ENCODE data around the gene PDE4B. TPM values are rescaled to one million over a fixed set of nuclear protein-coding genes. Genes with fewer than 3 reads are reported as not detected.

The PDE4B gene
- total RNA-seq, 2 donors from 2014 or later, result 18.1 to 55.4 TPM

- Histone ChIP-seq H3K4me1 (replicated peaks) (no peaks in the 10 kb centered on the region), H3K27me3 (replicated peaks; ENCODE audit: insufficient read depth) (no peaks in the 10 kb centered on the region), H3K27ac (no peak overlapping the region), H3K36me3 (no peaks in the 10 kb centered on the region), H3K9me3 (no peaks in the 10 kb centered on the region), H3K4me3 (no peak overlapping the region)
- no peak for DNase-seq (ENCODE audit: low spot score)
- TF ChIP-seq POLR2A (IDR thresholded peaks at IDR 0.05) (no peak), POLR2AphosphoS5 (IDR thresholded peaks at IDR 0.05) (no peak)
- TF ChIP-seq, protein P1, sequence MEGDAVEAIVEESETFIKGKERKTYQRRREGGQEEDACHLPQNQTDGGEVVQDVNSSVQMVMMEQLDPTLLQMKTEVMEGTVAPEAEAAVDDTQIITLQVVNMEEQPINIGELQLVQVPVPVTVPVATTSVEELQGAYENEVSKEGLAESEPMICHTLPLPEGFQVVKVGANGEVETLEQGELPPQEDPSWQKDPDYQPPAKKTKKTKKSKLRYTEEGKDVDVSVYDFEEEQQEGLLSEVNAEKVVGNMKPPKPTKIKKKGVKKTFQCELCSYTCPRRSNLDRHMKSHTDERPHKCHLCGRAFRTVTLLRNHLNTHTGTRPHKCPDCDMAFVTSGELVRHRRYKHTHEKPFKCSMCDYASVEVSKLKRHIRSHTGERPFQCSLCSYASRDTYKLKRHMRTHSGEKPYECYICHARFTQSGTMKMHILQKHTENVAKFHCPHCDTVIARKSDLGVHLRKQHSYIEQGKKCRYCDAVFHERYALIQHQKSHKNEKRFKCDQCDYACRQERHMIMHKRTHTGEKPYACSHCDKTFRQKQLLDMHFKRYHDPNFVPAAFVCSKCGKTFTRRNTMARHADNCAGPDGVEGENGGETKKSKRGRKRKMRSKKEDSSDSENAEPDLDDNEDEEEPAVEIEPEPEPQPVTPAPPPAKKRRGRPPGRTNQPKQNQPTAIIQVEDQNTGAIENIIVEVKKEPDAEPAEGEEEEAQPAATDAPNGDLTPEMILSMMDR (IDR thresholded peaks at IDR 0.05), result no peak
- WGBS, result 94% methylated on average over 1 of the region's 1 CpG
- intact Hi-C loops (cut with DNase I), result no loop called here
Observed at GRCh38 chr1:65820983-65821382, 28.3 kb downstream of the PDE4B start.

DNA sequence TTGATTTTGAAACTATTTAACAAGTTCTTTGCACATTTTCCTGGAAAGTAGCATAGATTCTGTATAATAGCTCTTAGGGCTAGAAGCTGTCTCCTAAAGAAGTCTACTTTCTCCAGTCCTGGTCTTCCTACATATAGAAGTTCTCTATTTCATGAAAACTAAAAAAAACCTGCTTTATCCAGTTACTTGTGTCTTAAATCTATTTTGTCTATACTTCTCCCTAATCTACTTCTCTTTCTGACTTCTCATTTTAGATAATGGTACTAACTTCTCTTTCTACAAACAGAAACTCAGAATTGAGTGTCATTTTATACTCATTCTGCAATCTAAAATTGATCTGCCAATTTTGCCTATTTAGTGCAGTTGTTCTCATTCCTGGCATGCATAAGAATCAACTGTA is 28.7 kb downstream of the PDE4B start:
- Histone ChIP-seq H3K4me1 (replicated peaks) (no peaks in the 10 kb centered on the region), H3K4me3 (no peak overlapping the region), H3K36me3 (no peaks in the 10 kb centered on the region), H3K27ac (no peak overlapping the region), H3K27me3 (replicated peaks; ENCODE audit: insufficient read depth) (no peaks in the 10 kb centered on the region), H3K9me3 (no peaks in the 10 kb centered on the region)
- TF ChIP-seq POLR2A (IDR thresholded peaks at IDR 0.05) (no peak), POLR2AphosphoS5 (IDR thresholded peaks at IDR 0.05) (no peak)
- TF ChIP-seq, protein P1 (IDR thresholded peaks at IDR 0.05), result no peak
- no peak for DNase-seq (ENCODE audit: low spot score)
- intact Hi-C loops (cut with DNase I), result no loop called here

- Histone ChIP-seq H3K4me3 (no peak overlapping the region), H3K27ac (no peak overlapping the region), H3K27me3 (replicated peaks; ENCODE audit: insufficient read depth) (no peaks in the 10 kb centered on the region), H3K9me3 (no peaks in the 10 kb centered on the region), H3K36me3 (no peaks in the 10 kb centered on the region), H3K4me1 (replicated peaks) (no peaks in the 10 kb centered on the region)
- no peak for DNase-seq (ENCODE audit: low spot score)
- no peak for TF ChIP-seq POLR2AphosphoS5 (IDR thresholded peaks at IDR 0.05)
- TF ChIP-seq POLR2A (IDR thresholded peaks at IDR 0.05), result no peak
- TF ChIP-seq, protein P1 (IDR thresholded peaks at IDR 0.05), result no peak
- intact Hi-C loops (cut with DNase I), result no loop called here
Observed at GRCh38 chr1:65824103-65824502, 31.4 kb downstream of the PDE4B start.

DNA sequence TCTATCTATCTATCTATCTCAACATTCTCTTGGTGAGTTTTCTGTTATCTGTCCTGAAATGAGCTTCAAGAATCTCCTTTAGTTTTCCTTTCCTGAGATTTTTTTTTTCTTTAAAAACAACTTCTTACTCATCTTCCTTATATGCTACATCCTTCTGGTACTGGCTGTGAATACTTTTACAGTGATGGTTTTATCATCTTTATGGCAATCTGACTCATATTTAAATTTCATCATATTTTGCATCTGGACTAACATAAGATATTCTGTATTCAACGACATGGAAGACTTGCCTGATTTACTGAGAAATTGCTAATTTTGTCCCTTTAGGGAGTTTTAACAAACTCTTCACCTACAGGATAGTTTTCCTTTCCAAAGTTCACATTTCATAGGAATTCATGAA is 33.0 kb downstream of the PDE4B start:
- no peaks in the 10 kb centered on the region for H3K27me3 ChIP-seq (replicated peaks; ENCODE audit: insufficient read depth)
- no peak for TF ChIP-seq POLR2AphosphoS5 (IDR thresholded peaks at IDR 0.05)
- TF ChIP-seq POLR2A (IDR thresholded peaks at IDR 0.05), result no peak
- TF ChIP-seq, protein P1 (IDR thresholded peaks at IDR 0.05), result no peak
- DNase-seq (ENCODE audit: low spot score), result no peak
- WGBS, result 87% methylated on average over 1 of the region's 1 CpG
- intact Hi-C loops (cut with DNase I), result no loop called here
- no peaks in the 10 kb centered on the region for H3K9me3 ChIP-seq
- H3K4me1 ChIP-seq (replicated peaks), result no peaks in the 10 kb centered on the region
- no peak overlapping the region for H3K4me3 ChIP-seq
- no peaks in the 10 kb centered on the region for H3K36me3 ChIP-seq
- no peak overlapping the region for H3K27ac ChIP-seq

DNA sequence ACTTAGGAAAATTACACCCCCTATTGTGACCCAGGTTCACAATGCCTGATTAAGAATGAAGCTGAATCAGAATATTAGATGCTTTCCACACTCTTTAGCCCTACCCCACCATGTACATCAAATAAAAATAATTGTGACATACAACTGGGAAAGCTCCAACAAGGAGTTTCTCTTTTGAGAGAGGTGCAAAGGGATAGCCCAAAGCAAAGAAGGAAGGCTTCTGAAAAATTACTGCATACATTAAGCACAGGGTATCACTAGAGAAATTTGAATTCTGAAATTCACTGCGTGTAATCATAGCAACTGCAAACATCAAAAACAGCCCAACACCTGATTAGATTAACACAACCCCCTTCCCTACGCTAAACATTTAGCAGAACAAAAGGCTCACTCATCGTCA is 34.1 kb downstream of the PDE4B start:
- Histone ChIP-seq H3K9me3 (no peaks in the 10 kb centered on the region), H3K4me3 (no peak overlapping the region), H3K4me1 (replicated peaks) (no peaks in the 10 kb centered on the region), H3K36me3 (no peaks in the 10 kb centered on the region), H3K27me3 (replicated peaks; ENCODE audit: insufficient read depth) (no peaks in the 10 kb centered on the region), H3K27ac (no peak overlapping the region)
- TF ChIP-seq POLR2AphosphoS5 (IDR thresholded peaks at IDR 0.05) (no peak), POLR2A (IDR thresholded peaks at IDR 0.05) (no peak)
- TF ChIP-seq, protein P1 (IDR thresholded peaks at IDR 0.05), result no peak
- 74% methylated on average over 3 of the region's 3 CpGs for WGBS
- intact Hi-C loops (cut with DNase I), result no loop called here
- DNase-seq (ENCODE audit: low spot score), result no peak
